ENCODE results near the gene ATP1B4. TPM values are rescaled to one million over a fixed set of nuclear protein-coding genes. Genes with fewer than 3 reads are reported as not detected.
A peak's percentile ranks its signal among the peaks of the same experiment; 100 is the strongest.

Gene ATP1B4
- total RNA-seq, 1 donor = not detected

GRCh38 chrX:120380699-120381098 is 18.8 kb downstream of the ATP1B4 start:
- peak; percentile 9 for TF ChIP-seq CTCF (IDR thresholded peaks at IDR 0.05; ENCODE audit: insufficient read depth, low read length)
- DNase-seq (ENCODE audit: low read depth) = no peak
- no peak overlapping the region for H3K4me3 ChIP-seq (ENCODE audit: low read depth, low read length)

- no peak for DNase-seq (ENCODE audit: low read depth)
- H3K4me3 ChIP-seq (ENCODE audit: low read depth, low read length) = no peak overlapping the region
- TF ChIP-seq CTCF (IDR thresholded peaks at IDR 0.05; ENCODE audit: insufficient read depth, low read length) = no peak
Observed at GRCh38 chrX:120401301-120401700, 39.4 kb downstream of the ATP1B4 start.

GRCh38 chrX:120402369-120402768 is 40.5 kb downstream of the ATP1B4 start:
- H3K4me3 ChIP-seq (ENCODE audit: low read depth, low read length) = no peak overlapping the region
- no peak for DNase-seq (ENCODE audit: low read depth)
- no peak for TF ChIP-seq CTCF (IDR thresholded peaks at IDR 0.05; ENCODE audit: insufficient read depth, low read length)

DNA sequence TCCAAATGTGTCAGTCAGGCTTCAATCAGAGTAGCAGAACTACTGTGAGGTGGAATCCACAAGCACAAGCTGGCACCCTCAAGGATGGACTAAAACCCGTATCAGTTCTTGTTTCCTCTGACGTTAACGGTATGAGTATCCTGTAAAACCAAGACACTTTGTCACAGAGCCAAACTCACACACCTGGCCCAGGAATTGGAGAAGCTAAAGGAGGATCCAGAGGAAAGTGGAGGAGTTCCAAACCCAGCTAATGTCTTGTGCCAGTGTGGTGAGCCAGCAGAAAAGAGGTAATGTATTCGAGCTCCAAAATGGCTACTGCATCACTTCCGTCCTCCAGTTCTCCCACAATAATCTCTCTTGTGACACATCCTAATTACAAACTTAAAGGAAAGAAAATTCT is 44.7 kb downstream of the ATP1B4 start:
- TF ChIP-seq CTCF (IDR thresholded peaks at IDR 0.05; ENCODE audit: insufficient read depth, low read length) = no peak
- H3K4me3 ChIP-seq (ENCODE audit: low read depth, low read length) = no peak overlapping the region
- no peak for DNase-seq (ENCODE audit: low read depth)

DNA sequence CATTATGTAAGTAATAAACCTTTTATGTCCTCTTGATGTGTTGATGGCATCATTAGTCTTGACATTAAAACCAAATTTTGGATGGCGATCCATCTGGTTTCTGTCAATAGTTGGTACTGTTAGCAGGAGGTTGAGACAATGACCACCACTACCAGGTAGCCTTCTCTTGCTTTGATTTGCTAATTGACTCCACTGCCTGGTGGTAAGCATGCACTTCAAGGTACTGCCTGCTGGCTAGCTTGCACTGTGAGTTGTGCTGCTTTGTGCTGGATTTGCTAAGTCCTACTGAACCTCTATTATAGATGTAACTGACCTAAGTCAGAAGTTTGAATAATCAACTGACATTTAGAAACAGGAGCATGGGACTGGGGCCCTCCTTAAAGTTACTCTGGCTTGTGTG is 46.3 kb downstream of the ATP1B4 start:
- TF ChIP-seq CTCF (IDR thresholded peaks at IDR 0.05; ENCODE audit: insufficient read depth, low read length) = no peak
- no peak for DNase-seq (ENCODE audit: low read depth)
- no peak overlapping the region for H3K4me3 ChIP-seq (ENCODE audit: low read depth, low read length)

- TF ChIP-seq CTCF (IDR thresholded peaks at IDR 0.05; ENCODE audit: insufficient read depth, low read length) = no peak
- no peak for DNase-seq (ENCODE audit: low read depth)
- H3K4me3 ChIP-seq (ENCODE audit: low read depth, low read length) = no peak overlapping the region
Observed at GRCh38 chrX:120419463-120419862, 57.6 kb downstream of the ATP1B4 start.

DNA sequence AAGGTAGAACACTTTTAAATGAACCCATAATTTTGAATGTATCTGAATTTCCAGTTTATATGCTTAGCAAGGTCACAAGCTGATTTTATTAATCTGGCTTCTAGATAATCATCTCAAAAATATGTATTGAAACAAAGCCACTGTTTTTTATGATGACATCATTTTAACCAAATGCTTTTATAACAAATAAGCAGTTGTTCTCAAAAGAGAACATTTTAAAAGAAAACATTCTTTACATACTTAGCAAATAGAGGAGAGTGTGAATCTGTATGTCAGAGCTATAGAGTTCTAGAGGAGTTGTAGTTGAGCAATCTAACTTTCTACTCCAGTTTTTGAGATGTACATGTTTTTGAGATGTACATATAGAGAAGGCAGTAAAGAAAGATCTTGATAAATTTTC is 64.7 kb downstream of the ATP1B4 start:
- H3K4me3 ChIP-seq (ENCODE audit: low read depth, low read length) = no peak overlapping the region
- no peak for TF ChIP-seq CTCF (IDR thresholded peaks at IDR 0.05; ENCODE audit: insufficient read depth, low read length)
- DNase-seq (ENCODE audit: low read depth) = peak; percentile 9
